Heart left ventricle (tissue), 16 donors: ENCODE results near the gene KDM8. TPM values are rescaled to one million over a fixed set of nuclear protein-coding genes. Genes with fewer than 3 reads are reported as not detected.

Experiments used
- ATAC-seq, 4 donors: fragments of 200-7000 bp; cut with Tn5 transposase; one replicate each; pipeline ENCODE4 v1.9.1; 2020 to 2022; ENCODE audit warnings: moderate library complexity in 4 of 4, mild to moderate bottlenecking in 3 of 4, moderate number of reproducible peaks in 1 of 4
- DNase-seq, 5 donors: peaks; one replicate each; pipeline ENCODE4 v3.0.0-alpha.2; 2020
- H3K27ac ChIP-seq, 12 donors: fragments of 200-600 bp; sonication (generic) in 4 of 12; one replicate each; pipeline versions ENCODE4 v1.5.0 to v1.8.0; 2016 to 2022; ENCODE audit warnings: mild to moderate bottlenecking in 2 of 12
- H3K27me3 ChIP-seq, 9 donors: fragments of 200-600 bp; sonication (generic) in 2 of 9; one replicate each; pipeline versions ENCODE4 v1.5.1 to v1.8.0; 2016 to 2022; ENCODE audit warnings: mild to moderate bottlenecking in 3 of 9
- H3K36me3 ChIP-seq, 9 donors: fragments of 200-600 bp; sonication (generic) in 2 of 9; one replicate each; pipeline versions ENCODE4 v1.5.0 to v1.8.0; 2018 to 2022; ENCODE audit warnings: mild to moderate bottlenecking in 2 of 9
- H3K4me1 ChIP-seq, 12 donors: fragments of 200-600 bp; sonication (generic) in 4 of 12; one replicate each; pipeline versions ENCODE4 v1.5.0 to v1.8.0; 2016 to 2022; ENCODE audit warnings: mild to moderate bottlenecking in 3 of 12
- H3K4me3 ChIP-seq, 12 donors: fragments of 200-600 bp; sonication (generic) in 4 of 12; one replicate each; pipeline versions ENCODE4 v1.5.0 to v1.8.0; 2017 to 2022; ENCODE audit warnings: mild to moderate bottlenecking in 9 of 12, moderate library complexity in 4 of 12
- H3K9me3 ChIP-seq, 12 donors: fragments of 200-600 bp; sonication (generic) in 4 of 12; one replicate each; pipeline versions ENCODE4 v1.5.0 to v1.8.0; 2016 to 2022; ENCODE audit warnings: mild to moderate bottlenecking in 1 of 12
- POLR2A ChIP-seq, 2 donors: fragments of 450-650 bp; IDR thresholded peaks; one replicate each; pipeline ENCODE4 v1.6.1; 2017; ENCODE audit warnings: antibody characterized with exemption in 2 of 2, mild to moderate bottlenecking in 2 of 2, moderate library complexity in 2 of 2
- whole genome bisulfite sequencing, 4 donors: extraction: QIAGEN DNeasy Blood & Tissue Kit in 2 of 4; methylation state at CpG; one replicate each; pipeline versions ENCODE4 v1.1.5 to v1.1.7; 2013 to 2018; 5-methylcytosine and 5-hydroxymethylcytosine counted together
- intact Hi-C, 10 donors: fragments of 100-400 bp; cut with DNase I; formaldehyde crosslinking; loops; one replicate each; pipeline versions ENCODE4 v1.11.1 to v1.14.2; 2022
- polyA plus RNA-seq, 2 donors: library from polyadenylated mRNA; stranded (reverse); fragments of 200-250 nt; gene quantifications; one replicate each; pipeline ENCODE4 v1.2.3, GENCODE V29; 2013
- total RNA-seq, 9 donors: library from RNA; depleted of rRNA in 2 of 9; stranded (reverse); fragments of >200 nt in 2 of 9; fragmentation: NEBNext Ultra II Directional in 3 of 9; extraction: Animal tissue kit (Norgen Biotek cat#: 25700) in 3 of 9; gene quantifications; one replicate each; pipeline versions ENCODE4 v1.1.0 to v1.2.4, GENCODE V29; 2016 to 2023
- TF ChIP-seq, protein P1 (sequence below), 12 donors: fragments of 200-600 bp; sonication (generic) in 4 of 12; IDR thresholded peaks; one replicate each; pipeline versions ENCODE4 v1.5.0 to v1.8.0; 2018 to 2022; ENCODE audit warnings: antibody characterized with exemption in 12 of 12, mild to moderate bottlenecking in 5 of 12
- donor health status: ischemic (EF 13 %, LVEDD 7.1; RV severe dilation, severe dysfunction).
- donor health status: healthy with polysubstance abuse.
- donor health status: DM: no; HTN: yes; CAD: no.
- donor health status: DM: no; HTN: no; CAD: no.
- donor health status: ischemic (EF 25% LVEDD 6.9; RV normal size, moderate dysfunction).
- donor health status: ischemic (EF 25% LVEDD 5.7; RV mildly dilated, moderate dysfunction).
- donor health status: healthy.
- donor health status: DM: yes; HTN: yes; CAD: no.
- donor health status: ischemic (EF 35%, LVEDD 5.7; RV mildly dilated, moderate dysfunction).
- donor health status: nonischemic (EF 11% LVEDD 7.7; RV severe dilation, severe dysfunction).
- donor health status: DM: yes; HTN: yes; CAD: no.
- donor health status: PGD.
- donor health status: ischemic (EF 29% LVEDD 5.4; RV normal size, mild dysfunction).
- donor health status: nonischemic (EF 23%, LVEDD 6.1; RV moderate dilation, normal function).

The KDM8 gene
- total and polyA plus RNA-seq, 11 donors, result 1.4 to 8.4 (median 3.5) TPM

GRCh38 chr16:27218756-27219155 lies 15.4 kb downstream of the KDM8 start:
- Histone ChIP-seq H3K4me3 (no peak overlapping the region), H3K27me3 (no peaks in the 10 kb centered on the region), H3K36me3 (peaks cover 0 to 26% (median 8%) of the 10 kb centered on the region in 9 donors), H3K4me1 (peaks cover 5 to 22% (median 11%) of the 10 kb centered on the region in 12 donors), H3K27ac (no peak overlapping the region), H3K9me3 (no peaks in the 10 kb centered on the region)
- no peak for TF ChIP-seq POLR2A (IDR thresholded peaks at IDR 0.05)
- TF ChIP-seq, protein P1, sequence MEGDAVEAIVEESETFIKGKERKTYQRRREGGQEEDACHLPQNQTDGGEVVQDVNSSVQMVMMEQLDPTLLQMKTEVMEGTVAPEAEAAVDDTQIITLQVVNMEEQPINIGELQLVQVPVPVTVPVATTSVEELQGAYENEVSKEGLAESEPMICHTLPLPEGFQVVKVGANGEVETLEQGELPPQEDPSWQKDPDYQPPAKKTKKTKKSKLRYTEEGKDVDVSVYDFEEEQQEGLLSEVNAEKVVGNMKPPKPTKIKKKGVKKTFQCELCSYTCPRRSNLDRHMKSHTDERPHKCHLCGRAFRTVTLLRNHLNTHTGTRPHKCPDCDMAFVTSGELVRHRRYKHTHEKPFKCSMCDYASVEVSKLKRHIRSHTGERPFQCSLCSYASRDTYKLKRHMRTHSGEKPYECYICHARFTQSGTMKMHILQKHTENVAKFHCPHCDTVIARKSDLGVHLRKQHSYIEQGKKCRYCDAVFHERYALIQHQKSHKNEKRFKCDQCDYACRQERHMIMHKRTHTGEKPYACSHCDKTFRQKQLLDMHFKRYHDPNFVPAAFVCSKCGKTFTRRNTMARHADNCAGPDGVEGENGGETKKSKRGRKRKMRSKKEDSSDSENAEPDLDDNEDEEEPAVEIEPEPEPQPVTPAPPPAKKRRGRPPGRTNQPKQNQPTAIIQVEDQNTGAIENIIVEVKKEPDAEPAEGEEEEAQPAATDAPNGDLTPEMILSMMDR (IDR thresholded peaks at IDR 0.05), result no peak
- 87 to 93% (median 93%) methylated on average over 9 of the region's 9 CpGs for WGBS, 4 donors
- intact Hi-C loops, result no loop called here
- DNase-seq (peak in 1 of 5 donors; percentile 41), ATAC-seq (no peak)

- H3K4me3 ChIP-seq, result no peak overlapping the region
- no peaks in the 10 kb centered on the region for H3K27me3 ChIP-seq
- H3K9me3 ChIP-seq, result no peaks in the 10 kb centered on the region
- intact Hi-C loops, result no loop called here
- TF ChIP-seq, protein P1 (IDR thresholded peaks at IDR 0.05), result no peak
- TF ChIP-seq POLR2A (IDR thresholded peaks at IDR 0.05), result no peak
- 81 to 90% (median 88%) methylated on average over 10 of the region's 10 CpGs for whole genome bisulfite sequencing, 4 donors
- H3K4me1 ChIP-seq, result peaks cover 5 to 22% (median 11%) of the 10 kb centered on the region in 12 donors
- DNase-seq, result peak in 1 of 5 donors; percentile 39
- no peak overlapping the region for H3K27ac ChIP-seq
- ATAC-seq, result no peak
- peaks cover 0 to 30% (median 7%) of the 10 kb centered on the region in 9 donors for H3K36me3 ChIP-seq
These were observed 15.8 kb downstream of the KDM8 start for GRCh38 chr16:27219161-27219560.

- H3K36me3 ChIP-seq, result peaks cover 0 to 29% (median 12%) of the 10 kb centered on the region in 9 donors
- 89 to 92% (median 91%) methylated on average over 9 of the region's 9 CpGs for WGBS, 4 donors
These were observed 16.8 kb downstream of the KDM8 start for GRCh38 chr16:27220120-27220519.

DNA sequence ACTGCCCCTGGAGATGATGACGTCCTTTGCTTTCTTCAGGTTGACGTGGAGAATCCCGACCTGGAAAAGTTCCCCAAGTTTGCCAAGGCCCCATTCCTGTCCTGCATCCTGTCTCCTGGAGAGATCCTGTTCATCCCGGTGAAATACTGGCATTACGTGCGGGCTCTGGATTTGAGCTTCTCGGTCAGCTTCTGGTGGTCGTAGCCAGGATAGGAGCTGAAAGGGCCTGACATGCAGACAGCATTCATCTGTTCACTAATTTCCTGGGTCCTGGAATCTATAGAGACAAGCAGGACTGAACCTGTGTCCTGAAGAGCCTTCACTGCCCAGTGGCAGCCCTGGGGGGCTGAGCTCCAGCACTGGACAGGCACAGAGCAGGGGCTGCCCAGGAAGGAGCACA lies 17.2 kb downstream of the KDM8 start:
- peak in 1 of 5 donors; percentile 13 for DNase-seq
- ATAC-seq, result no peak
- intact Hi-C loops, result no loop called here
- WGBS, 4 donors, result 91 to 94% (median 93%) methylated on average over 5 to 8 of the region's 8 CpGs
- Histone ChIP-seq H3K9me3 (no peaks in the 10 kb centered on the region), H3K27me3 (no peaks in the 10 kb centered on the region), H3K27ac (no peak overlapping the region), H3K4me3 (no peak overlapping the region), H3K4me1 (peaks cover 5 to 22% (median 11%) of the 10 kb centered on the region in 12 donors), H3K36me3 (peaks cover 0 to 26% (median 9%) of the 10 kb centered on the region in 9 donors)
- TF ChIP-seq POLR2A (IDR thresholded peaks at IDR 0.05), result no peak
- TF ChIP-seq, protein P1 (IDR thresholded peaks at IDR 0.05), result no peak

More at GRCh38 chr16:27220120-27220519, 16.8 kb downstream of the KDM8 start:
- Histone ChIP-seq H3K4me1 (peaks cover 5 to 22% (median 11%) of the 10 kb centered on the region in 12 donors), H3K4me3 (no peak overlapping the region), H3K27ac (no peak overlapping the region), H3K27me3 (no peaks in the 10 kb centered on the region), H3K9me3 (no peaks in the 10 kb centered on the region)
- intact Hi-C loops, result no loop called here
- DNase-seq (peak in 2 of 5 donors; percentile 11), ATAC-seq (no peak)
- no peak for TF ChIP-seq POLR2A (IDR thresholded peaks at IDR 0.05)

GRCh38 chr16:27220991-27221390 lies 17.7 kb downstream of the KDM8 start:
- DNase-seq (peak in 2 of 5 donors; percentile 20 to 34), ATAC-seq (no peak)
- Histone ChIP-seq H3K4me1 (peaks cover 5 to 22% (median 11%) of the 10 kb centered on the region in 12 donors), H3K4me3 (no peak overlapping the region), H3K9me3 (no peaks in the 10 kb centered on the region), H3K27ac (peak overlapping the region in 2 of 12 donors; percentile 65 to 79), H3K36me3 (peaks cover 0 to 23% (median 10%) of the 10 kb centered on the region in 9 donors), H3K27me3 (no peaks in the 10 kb centered on the region)
- TF ChIP-seq, protein P1 (IDR thresholded peaks at IDR 0.05), result no peak
- no peak for TF ChIP-seq POLR2A (IDR thresholded peaks at IDR 0.05)
- intact Hi-C loops, result no loop called here
- WGBS, 4 donors, result 95 to 98% (median 96%) methylated on average over 16 of the region's 16 CpGs
